Measurements from ENCODE around the gene GSX2.

DNA sequence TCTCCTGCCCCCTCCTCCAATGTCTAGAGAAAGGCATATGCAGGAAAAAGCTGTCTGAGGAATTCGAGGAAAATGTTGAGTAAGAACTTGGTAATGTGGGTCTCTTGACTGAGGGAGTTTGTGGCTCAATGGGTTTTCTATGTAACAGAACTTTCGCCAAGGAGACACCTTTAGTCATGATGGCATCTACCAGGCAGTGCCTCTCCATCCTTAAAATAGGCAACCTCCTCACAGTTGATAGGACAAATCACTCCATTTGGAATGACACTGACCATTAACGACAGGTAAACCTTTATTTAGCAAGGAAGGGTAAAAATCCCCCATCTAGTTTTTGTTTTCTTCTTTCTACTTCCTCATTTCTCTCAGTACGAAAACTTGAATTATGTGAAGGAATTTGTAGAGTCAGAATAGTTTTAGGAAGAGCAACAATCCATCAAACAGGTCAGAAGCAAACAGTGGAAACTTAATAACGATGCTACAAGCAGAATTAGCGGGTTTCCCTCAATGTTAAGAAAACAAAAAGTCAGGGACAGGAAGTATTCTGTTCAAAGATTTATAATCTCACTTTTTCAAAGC lies 2.7 kb downstream of the GSX2 start:
- TF ChIP-seq EZH2 (IDR thresholded peaks at IDR 0.05; ENCODE audit: insufficient read depth, poor library complexity, severe bottlenecking) (no peak), EZH2phosphoT487 (IDR thresholded peaks at IDR 0.05; ENCODE audit: insufficient read depth, low read depth) (no peak)

All from GM23248 (cell line).